H9 (cell line): Measurements from ENCODE around the gene MEIOSIN. TPM values are rescaled to one million over a fixed set of nuclear protein-coding genes. Genes with fewer than 3 reads are reported as not detected.

Experiments used
- DNase-seq: peaks from one replicate; pipeline ENCODE4 v3.0.0-alpha.2; 2017
- H2AFZ ChIP-seq: one replicate; pipeline ENCODE4 v1.6.1; 2013; ENCODE audit warnings: mild to moderate bottlenecking, low read length, control low read depth, moderate library complexity
- H2AK5ac ChIP-seq: 2 replicates; pipeline ENCODE4 v1.6.1; 2013; ENCODE audit warnings: low read length, control low read depth, mixed read lengths; ENCODE audit not compliant: insufficient read length
- H2BK120ac ChIP-seq: one replicate; pipeline ENCODE4 v1.6.1; 2013; ENCODE audit warnings: low read depth, mild to moderate bottlenecking, low read length, control low read depth, inconsistent platforms; ENCODE audit not compliant: poor library complexity, severe bottlenecking
- H2BK12ac ChIP-seq: 2 replicates; pipeline ENCODE4 v1.6.1; 2013; ENCODE audit warnings: low read length, control low read depth, mixed read lengths, low read depth; ENCODE audit not compliant: insufficient read length
- H2BK15ac ChIP-seq: 2 replicates; pipeline ENCODE4 v1.6.1; 2013; ENCODE audit warnings: low read depth, low read length, control low read depth
- H2BK20ac ChIP-seq: one replicate; pipeline ENCODE4 v1.6.1; 2013; ENCODE audit warnings: low read depth, mild to moderate bottlenecking, low read length, control low read depth, inconsistent platforms; ENCODE audit not compliant: poor library complexity, severe bottlenecking
- H2BK5ac ChIP-seq: 2 replicates; pipeline ENCODE4 v1.6.1; 2013; ENCODE audit warnings: low read length, control low read depth, mixed read lengths; ENCODE audit not compliant: insufficient read length
- H3K14ac ChIP-seq: 2 replicates; pipeline ENCODE4 v1.6.1; 2013; ENCODE audit warnings: low read length, control low read depth; ENCODE audit not compliant: insufficient read depth
- H3K18ac ChIP-seq: 2 replicates; pipeline ENCODE4 v1.6.1; 2013; ENCODE audit warnings: low read depth, mild to moderate bottlenecking, mixed read lengths, low read length, control low read depth; ENCODE audit not compliant: insufficient read length
- H3K23ac ChIP-seq: 2 replicates; pipeline ENCODE4 v1.6.1; 2013; ENCODE audit warnings: low read length, control low read depth, mixed read lengths, low read depth; ENCODE audit not compliant: insufficient read length
- H3K23me2 ChIP-seq: 2 replicates; pipeline ENCODE4 v1.6.1; 2013; ENCODE audit warnings: low read depth, mild to moderate bottlenecking, mixed read lengths, low read length, control low read depth; ENCODE audit not compliant: insufficient read length, poor library complexity, severe bottlenecking
- H3K27ac ChIP-seq: 2 replicates; pipeline ENCODE4 v1.5.1; 2013; ENCODE audit warnings: low read length, control low read depth, mixed read lengths, low read depth; ENCODE audit not compliant: insufficient read length
- H3K27me3 ChIP-seq: 2 replicates; pipeline ENCODE4 v1.6.1; 2013; ENCODE audit warnings: low read length, control low read depth, inconsistent platforms; ENCODE audit not compliant: insufficient read depth
- H3K4ac ChIP-seq: 2 replicates; pipeline ENCODE4 v1.6.1; 2013; ENCODE audit warnings: low read depth, mild to moderate bottlenecking, control low read depth, inconsistent platforms, low read length, moderate library complexity
- H3K4me1 ChIP-seq: 2 replicates; pipeline ENCODE4 v1.6.1; 2013; ENCODE audit warnings: low read length, control low read depth, inconsistent platforms; ENCODE audit not compliant: insufficient read depth
- H3K4me2 ChIP-seq: 2 replicates; pipeline ENCODE4 v1.6.1; 2013; ENCODE audit warnings: low read length, control low read depth, mixed read lengths; ENCODE audit not compliant: insufficient read length, insufficient read depth
- H3K56ac ChIP-seq: 2 replicates; pipeline ENCODE4 v1.6.1; 2013; ENCODE audit warnings: low read depth, mild to moderate bottlenecking, mixed read lengths, low read length, control low read depth; ENCODE audit not compliant: insufficient read length
- H3K79me1 ChIP-seq: 2 replicates; pipeline ENCODE4 v1.6.1; 2013; ENCODE audit warnings: low read depth, mild to moderate bottlenecking, moderate library complexity, low read length, control low read depth, inconsistent platforms; ENCODE audit not compliant: insufficient read depth, poor library complexity, severe bottlenecking
- H3K79me2 ChIP-seq: 2 replicates; pipeline ENCODE4 v1.6.1; 2013; ENCODE audit warnings: low read length, control low read depth, inconsistent platforms; ENCODE audit not compliant: insufficient read depth
- H3K9ac ChIP-seq: 2 replicates; pipeline ENCODE4 v1.6.1; 2013; ENCODE audit warnings: low read length, control low read depth, mixed read lengths; ENCODE audit not compliant: insufficient read length; ENCODE audit errors: extremely low read depth
- H3K9me3 ChIP-seq: one replicate; pipeline ENCODE4 v1.6.1; 2013; ENCODE audit warnings: low read depth, low read length, inconsistent platforms; ENCODE audit not compliant: control insufficient read depth
- H3T11ph ChIP-seq: one replicate; pipeline ENCODE4 v1.6.1; 2013; ENCODE audit warnings: mild to moderate bottlenecking, low read length, control low read depth, inconsistent platforms
- H4K20me1 ChIP-seq: one replicate; pipeline ENCODE4 v1.6.1; 2013; ENCODE audit not compliant: control insufficient read depth, insufficient read length, insufficient read depth
- H4K5ac ChIP-seq: 2 replicates; pipeline ENCODE4 v1.6.1; 2013; ENCODE audit warnings: low read depth, mild to moderate bottlenecking, mixed read lengths, low read length, control low read depth; ENCODE audit not compliant: insufficient read length
- H4K8ac ChIP-seq: replicated peaks from 2 replicates; pipeline ENCODE4 v1.6.1; 2013; ENCODE audit warnings: low read length, control low read depth, mixed read lengths, low read depth; ENCODE audit not compliant: insufficient read length
- H4K91ac ChIP-seq: 2 replicates; pipeline ENCODE4 v1.6.1; 2013; ENCODE audit warnings: low read depth, mild to moderate bottlenecking, moderate library complexity, mixed read lengths, low read length, control low read depth; ENCODE audit not compliant: insufficient read length
- H3K27ac Mint-ChIP-seq, 3 experiments: 2 replicates in 2 of 3; 3 replicates in 1 of 3; pipeline ENCODE4 v1.8.0; 2020 to 2021; ENCODE audit warnings: mixed read lengths in 3 of 3, mild to moderate bottlenecking in 1 of 3, moderate library complexity in 1 of 3
- H3K27me3 Mint-ChIP-seq: 2 replicates; pipeline ENCODE4 v1.8.0; 2021; ENCODE audit warnings: low read depth, mild to moderate bottlenecking, moderate library complexity, mixed read lengths
- H3K36me3 Mint-ChIP-seq, 3 experiments: 2 replicates in 2 of 3; 3 replicates in 1 of 3; pipeline ENCODE4 v1.8.0; 2020 to 2021; ENCODE audit warnings: low read depth in 3 of 3, mixed read lengths in 3 of 3; ENCODE audit not compliant: insufficient read depth in 1 of 3
- H3K4me1 Mint-ChIP-seq, 2 experiments: 2 replicates each; pipeline ENCODE4 v1.8.0; 2020; ENCODE audit warnings: mixed read lengths in 2 of 2
- H3K4me3 Mint-ChIP-seq, 2 experiments: 2 replicates in 1 of 2; 3 replicates in 1 of 2; pipeline ENCODE4 v1.8.0; 2020 to 2021; ENCODE audit warnings: mild to moderate bottlenecking in 2 of 2, mixed read lengths in 2 of 2, moderate library complexity in 1 of 2
- H3K9me3 Mint-ChIP-seq, 2 experiments: 2 replicates in 1 of 2; 3 replicates in 1 of 2; pipeline ENCODE4 v1.8.0; 2020; ENCODE audit warnings: mild to moderate bottlenecking in 2 of 2, mixed read lengths in 2 of 2, moderate library complexity in 1 of 2
- CTCF ChIP-seq: fragments of 200-600 bp; sonication (generic); conservative IDR thresholded peaks from 3 replicates; pipeline ENCODE4 v1.8.0; 2021; ENCODE audit warnings: antibody characterized with exemption, mild to moderate bottlenecking
- WGBS: extraction: QIAGEN DNeasy Blood & Tissue Kit; methylation state at CpG from one replicate; pipeline ENCODE4 v1.1.7; 2013; ENCODE audit warnings: missing lambda C conversion rate, low lambda C conversion rate, mixed read lengths; ENCODE audit not compliant: insufficient read length; ENCODE audit errors: extremely low coverage; 5-methylcytosine and 5-hydroxymethylcytosine counted together
- total RNA-seq: library from RNA; stranded (reverse); gene quantifications from 2 replicates; pipeline ENCODE4 v1.2.1, GENCODE V29; 2021

MEIOSIN gene
- total RNA-seq, 1 experiment from 2014 or later, result not detected

GRCh38 chr19:45713141-45713540, 20.1 kb upstream of the MEIOSIN start:
- H3K27me3 Mint-ChIP-seq, result no peaks in the 10 kb centered on the region; the same call in 1 of the 2 replicates
- Histone ChIP-seq H3K9me3 (no peaks in the 10 kb centered on the region), H3K79me2 (peaks cover 12% of the 10 kb centered on the region; the same call in 1 of the 2 replicates), H3K27ac (no peak overlapping the region), H3K27me3 (no peaks in the 10 kb centered on the region), H3T11ph (no peak overlapping the region), H2BK15ac (no peak overlapping the region), H3K18ac (no peak overlapping the region), H3K9ac (no peak overlapping the region), H3K4me1 (no peaks in the 10 kb centered on the region), H3K23ac (no peak overlapping the region), H3K23me2 (peaks cover 13% of the 10 kb centered on the region), H2AFZ (no peak overlapping the region), H2AK5ac (no peak overlapping the region), H2BK12ac (no peak overlapping the region), H4K91ac (no peak overlapping the region), H2BK120ac (no peak overlapping the region), H2BK5ac (no peak overlapping the region), H4K20me1 (no peaks in the 10 kb centered on the region), H3K4me2 (no peak overlapping the region), H3K56ac (no peak overlapping the region), H3K14ac (no peak overlapping the region), H3K4ac (no peak overlapping the region), H2BK20ac (no peak overlapping the region), H4K8ac (no peak overlapping the region), H3K79me1 (no peaks in the 10 kb centered on the region), H4K5ac (no peak overlapping the region)
- peaks cover 13 to 22% (median 14%) of the 10 kb centered on the region in 3 experiments; a peak in 6 of 7 replicates for H3K36me3 Mint-ChIP-seq
- WGBS, result no CpG with 5 or more reads among the region's 15 CpGs
- H3K4me1 Mint-ChIP-seq, result peaks cover 18 to 33% of the 10 kb centered on the region in 2 experiments
- no peak overlapping the region; a peak in 1 of 7 replicates for H3K27ac Mint-ChIP-seq
- no peak overlapping the region for H3K4me3 Mint-ChIP-seq
- DNase-seq, result no peak
- no peaks in the 10 kb centered on the region for H3K9me3 Mint-ChIP-seq
- TF ChIP-seq CTCF, result no peak
